Activated CD4-positive, CD25-positive, alpha-beta regulatory T cell treated with anti-CD3 and anti-CD28 coated beads, Interleukin-2, amount 50 U/mL, for 16 hours (primary cell): ENCODE results near the gene ACTMAP.
"Not testable (repeated sequence)": the region's sequence is repeated elsewhere in the genome, so short reads cannot be mapped to it uniquely, and the experiment has no call there.

Experiments used
- DNase-seq: peaks from one replicate; pipeline ENCODE4 v3.0.0-alpha.2; 2020; ENCODE audit warnings: low read depth, low spot score

ACTMAP gene

DNA sequence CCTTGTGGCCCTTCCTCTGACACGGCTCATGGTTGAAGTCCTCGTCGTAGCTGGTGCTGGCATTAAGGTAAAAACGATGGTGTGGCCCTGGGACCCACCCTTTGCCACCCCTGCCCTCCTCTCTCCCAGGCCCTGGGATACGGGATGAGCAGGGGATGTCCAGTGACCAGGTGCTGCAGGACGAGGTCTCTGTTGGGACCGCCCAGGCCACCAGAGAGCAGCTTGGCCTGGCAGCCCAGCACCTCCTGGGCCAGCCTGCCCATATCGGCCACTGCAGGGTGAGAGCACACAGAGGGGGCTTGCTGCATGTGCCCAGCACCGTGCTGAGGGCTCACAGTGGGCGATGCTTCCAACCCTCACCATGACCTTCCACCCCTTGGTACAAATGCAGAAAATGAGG, 6.4 kb downstream of the ACTMAP start:
- no peak for DNase-seq

DNA sequence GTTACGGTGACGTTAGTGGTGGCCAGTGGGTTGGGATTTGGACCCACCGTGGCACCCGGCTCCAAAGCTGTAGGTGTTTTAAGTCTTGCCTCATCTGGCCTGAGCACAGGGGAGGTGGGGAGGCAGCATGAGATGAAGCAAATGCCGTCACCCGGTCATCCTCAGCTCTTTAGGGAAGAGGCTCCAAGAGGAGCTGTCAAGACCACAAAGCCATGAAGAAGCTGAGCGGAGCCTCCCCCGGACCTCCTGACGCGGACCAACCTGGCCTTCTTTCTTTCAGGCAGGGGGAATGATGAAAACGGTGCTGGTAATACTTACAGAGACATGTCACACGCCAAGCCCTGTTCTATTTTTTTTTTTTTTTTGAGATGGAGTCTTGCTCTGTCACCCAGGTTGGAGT, 7.4 kb downstream of the ACTMAP start:
- DNase-seq: no peak

DNA sequence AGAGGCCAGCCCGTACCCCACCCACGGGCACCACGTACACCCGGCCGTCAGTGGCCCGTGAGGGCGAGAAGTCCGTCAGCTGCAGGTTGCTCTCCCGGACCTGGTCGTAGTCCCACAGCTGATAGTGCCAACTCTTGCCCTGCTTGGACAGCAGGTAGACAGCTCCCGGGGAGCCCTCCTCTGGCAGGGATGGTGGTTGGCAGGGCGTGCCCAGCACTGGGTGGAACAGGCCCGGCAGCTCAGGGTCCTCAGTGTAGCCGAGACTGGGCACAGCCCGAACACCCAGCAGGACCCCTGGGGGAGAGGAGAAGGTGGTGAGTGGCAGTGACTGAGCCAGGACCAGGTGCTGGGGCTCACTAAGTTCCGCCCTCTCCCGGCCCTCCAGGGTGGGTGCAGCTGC, 7.8 kb downstream of the ACTMAP start:
- DNase-seq: no peak

DNA sequence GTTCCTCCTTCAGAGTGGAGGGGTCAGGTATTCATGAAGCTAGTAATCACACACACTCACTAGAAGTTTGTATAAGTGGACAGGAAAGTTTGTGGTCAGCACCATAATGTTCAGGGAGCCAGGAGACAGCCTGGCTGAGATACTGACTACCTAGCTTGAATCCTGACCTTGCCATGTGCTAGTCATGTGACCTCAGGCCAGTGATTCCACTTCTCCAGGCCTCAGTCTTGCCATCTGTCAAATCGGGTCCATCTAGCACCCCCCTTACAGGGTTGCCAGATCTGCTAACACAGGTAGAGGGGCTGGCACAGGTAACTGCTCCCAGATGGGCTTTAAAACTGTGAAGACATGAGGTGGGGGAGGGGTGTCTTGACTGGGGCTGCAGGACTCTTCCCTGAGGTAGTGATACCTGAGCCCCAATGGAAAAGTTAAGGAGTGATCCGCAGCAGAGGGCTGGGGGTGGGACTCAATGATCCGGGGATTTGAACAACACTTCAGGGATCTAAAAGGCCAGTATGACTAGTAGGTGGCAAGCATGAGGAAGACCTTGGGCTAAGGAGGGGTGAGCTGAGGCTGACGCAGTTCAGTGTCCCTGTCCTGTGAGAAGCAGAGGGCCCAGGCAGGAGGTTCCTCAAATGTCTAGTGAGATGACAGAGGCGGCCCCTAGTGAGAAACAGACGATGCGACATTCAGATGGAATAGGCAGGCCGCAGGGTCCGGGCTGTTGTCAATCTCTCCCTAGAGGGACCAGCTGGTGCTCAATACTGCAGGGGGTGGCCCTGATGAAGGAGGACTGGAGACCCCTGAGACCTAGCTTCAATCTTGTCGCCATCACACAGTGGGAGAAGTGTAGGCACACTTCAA, 8.5 kb downstream of the ACTMAP start:
- no peak for DNase-seq

DNA sequence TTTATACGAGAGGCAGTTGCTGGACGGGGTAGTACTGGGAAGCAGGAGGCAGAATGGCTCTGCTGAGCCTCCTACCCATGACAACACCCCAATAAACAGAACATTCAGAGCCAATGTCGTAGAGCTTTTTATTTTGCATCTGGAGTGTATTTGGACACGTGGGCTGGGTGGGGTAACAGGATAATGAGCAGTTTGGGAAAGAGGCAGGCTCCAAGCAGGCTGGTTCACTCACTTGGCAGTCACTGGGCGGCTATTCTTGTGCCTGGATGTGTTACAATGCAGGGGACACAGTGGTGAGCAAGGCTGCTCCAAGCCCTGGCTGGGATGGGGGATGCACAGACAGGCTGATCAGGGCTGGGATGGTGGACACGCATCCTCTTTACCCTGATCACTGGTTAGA, 9.5 kb downstream of the ACTMAP start:
- no peak for DNase-seq

DNA sequence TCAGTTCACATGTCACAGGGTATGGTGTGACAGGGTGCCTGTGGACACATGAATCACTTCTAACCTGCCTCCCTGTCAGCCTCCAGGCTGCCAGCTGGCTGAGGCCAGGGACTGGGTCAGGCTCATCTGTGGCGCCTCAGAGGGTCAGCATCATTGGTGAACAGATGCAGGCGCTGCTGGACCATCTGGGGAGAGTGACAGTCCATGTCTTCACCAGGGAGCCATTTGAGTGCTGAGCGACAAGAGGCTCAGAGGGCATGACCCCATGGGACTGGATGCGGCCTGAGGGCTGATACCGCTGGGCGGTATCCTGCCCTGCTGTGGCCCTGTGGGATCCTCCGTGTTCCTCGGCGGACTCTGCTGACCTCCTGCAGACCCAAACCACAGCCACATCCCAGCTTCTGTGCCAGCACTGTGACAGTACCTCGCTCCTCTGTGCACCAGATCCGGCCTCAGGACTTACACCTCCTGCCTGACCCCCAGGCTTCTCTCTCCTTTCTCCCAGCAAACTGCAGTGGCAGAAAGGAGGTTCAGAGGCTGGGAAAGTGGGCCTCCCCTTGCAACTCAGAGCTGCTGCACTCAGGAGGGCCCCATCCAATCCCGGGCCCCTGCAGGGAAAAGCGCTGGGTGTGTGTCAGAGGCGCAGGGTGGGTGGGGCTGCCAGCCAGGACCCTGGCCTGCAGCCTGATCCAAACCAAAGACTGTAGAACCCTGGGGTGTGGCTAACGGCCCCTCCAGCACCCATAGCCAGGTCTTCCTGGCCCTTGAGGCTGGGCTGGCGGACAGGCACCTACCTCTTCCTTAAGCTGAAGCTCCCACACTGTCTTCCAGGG, 10.2 kb downstream of the ACTMAP start:
- DNase-seq: no peak

DNA sequence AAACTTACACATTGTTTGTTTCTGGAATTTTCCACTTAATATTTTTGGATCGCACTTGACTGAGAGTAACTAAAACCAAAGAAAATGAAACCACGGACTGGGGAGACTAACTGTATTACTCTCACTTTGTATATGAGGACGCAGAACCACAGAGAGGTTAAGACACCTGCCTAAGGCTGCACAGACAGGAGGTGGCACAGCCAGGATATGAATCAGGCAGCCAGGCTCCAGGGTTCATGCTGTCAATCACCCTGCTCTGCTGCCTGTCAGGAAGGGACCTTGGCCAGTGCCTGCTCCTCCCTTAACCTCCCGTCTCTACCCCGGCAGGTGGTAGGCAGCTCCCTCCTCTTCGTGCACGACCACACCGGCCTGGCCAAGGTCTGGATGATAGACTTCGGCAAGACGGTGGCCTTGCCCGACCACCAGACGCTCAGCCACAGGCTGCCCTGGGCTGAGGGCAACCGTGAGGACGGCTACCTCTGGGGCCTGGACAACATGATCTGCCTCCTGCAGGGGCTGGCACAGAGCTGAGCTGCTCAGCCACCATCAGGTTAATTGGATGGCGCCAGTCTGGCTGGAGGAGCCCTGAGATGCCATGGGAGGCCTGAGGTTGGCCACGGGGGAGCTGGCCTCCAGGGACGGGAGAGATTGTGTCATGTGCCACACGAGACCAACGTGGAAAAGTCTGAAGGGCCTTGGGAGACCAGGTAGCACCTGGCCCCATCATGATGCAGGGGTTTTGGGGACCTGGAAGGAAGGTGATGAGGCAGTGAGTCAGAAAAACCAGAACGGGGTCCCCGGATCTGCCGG, 11.0 kb downstream of the ACTMAP start:
- no peak for DNase-seq

DNA sequence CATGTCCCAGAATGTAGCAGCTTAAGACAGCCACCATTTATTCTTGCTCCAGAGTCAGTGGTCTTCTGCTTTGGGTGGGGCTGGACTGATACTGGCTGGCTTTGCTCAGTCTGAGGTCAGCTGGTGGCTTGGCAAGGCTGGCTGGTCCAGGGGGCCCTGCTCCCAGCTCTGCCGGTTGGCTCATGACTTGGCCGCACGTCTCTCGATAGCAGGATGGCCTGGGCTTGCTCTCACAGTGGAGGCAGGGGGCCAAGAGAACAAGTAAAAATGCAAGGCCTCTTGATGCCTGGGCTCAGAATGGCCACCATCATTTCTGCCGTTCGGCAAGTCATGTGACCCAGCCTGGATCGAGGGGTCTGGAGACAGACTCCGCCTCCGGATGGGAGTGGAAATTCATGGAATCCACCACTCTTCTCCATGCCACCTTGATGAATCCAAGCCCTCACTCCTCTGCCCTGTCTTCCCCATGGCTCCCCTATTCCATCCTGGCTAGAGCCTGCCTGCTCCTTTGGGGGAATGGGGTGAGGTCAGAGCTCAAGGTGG, 13.1 kb downstream of the ACTMAP start:
- DNase-seq: no peak

DNA sequence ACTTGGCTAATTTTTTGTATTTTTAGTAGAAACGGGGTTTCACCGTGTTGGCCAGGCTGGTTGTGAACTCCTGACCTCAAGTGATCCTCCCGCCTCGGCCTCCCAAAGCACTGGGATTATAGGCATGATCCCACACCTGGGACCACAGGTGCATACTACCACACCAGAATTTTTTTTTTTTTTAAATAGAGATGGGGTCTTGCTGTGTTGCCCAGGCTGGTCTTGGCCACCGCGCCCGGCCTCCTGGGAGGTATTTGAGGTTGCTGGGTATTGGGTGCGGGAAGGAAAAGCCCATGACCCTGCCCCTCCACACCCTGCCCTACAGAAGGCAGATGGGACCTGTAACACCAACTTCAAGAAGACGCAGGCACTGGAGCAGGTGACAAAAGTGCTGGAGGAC, 13.6 kb downstream of the ACTMAP start:
- no peak for DNase-seq

DNA sequence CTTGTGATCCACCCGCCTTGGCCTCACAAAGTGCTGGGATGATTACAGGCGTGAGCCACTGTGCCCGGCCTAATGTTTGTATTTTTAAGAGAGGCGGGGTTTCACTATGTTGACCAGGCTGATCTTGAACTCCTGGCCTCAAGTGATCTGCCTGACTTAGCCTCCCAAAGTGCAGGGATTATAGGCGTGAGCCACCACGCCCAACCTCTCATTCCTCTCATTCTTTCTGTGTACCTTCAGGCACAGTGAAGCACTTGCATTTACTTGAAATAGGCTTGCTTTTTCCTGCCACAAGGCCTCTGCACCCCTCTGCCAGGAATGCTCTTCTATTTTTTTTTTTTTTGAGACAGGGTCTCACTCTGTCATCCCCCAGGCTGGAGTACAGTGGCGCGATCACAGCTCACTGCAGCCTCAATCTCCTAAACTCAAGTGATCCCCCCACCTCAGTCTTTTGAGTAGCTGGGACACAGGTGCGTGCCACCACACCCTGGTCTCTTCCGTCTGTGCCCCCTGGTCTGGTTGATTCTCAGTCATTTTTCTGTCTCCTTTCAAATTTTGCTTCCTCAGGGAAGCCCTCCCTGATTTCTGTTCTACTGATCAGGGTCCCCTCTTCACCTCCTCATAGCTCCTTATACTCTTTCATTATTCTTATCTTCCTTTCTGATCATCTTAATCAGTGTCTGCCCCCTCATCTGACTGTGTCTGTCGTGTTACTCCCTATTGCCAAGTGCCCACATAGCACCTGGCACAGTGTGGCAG, 15.1 kb downstream of the ACTMAP start:
- DNase-seq: no peak

DNA sequence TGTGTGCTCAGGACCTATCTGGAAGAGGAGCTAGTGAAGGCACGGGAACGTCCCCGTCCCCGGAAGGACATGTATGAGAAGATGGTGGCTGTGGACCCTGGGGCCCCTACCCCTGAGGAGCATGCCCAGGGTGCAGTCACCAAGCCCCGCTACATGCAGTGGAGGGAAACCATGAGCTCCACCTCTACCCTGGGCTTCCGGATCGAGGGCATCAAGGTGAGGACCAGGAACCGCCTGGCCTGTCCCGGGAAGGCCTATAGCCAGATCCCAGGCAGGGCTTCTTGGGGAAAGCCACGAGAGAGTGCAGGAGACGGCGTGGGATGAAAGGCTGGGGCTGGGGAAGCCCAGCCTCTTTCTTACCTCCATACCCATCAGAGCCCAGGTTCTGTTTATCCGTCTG, 17.1 kb downstream of the ACTMAP start:
- no peak for DNase-seq

DNA sequence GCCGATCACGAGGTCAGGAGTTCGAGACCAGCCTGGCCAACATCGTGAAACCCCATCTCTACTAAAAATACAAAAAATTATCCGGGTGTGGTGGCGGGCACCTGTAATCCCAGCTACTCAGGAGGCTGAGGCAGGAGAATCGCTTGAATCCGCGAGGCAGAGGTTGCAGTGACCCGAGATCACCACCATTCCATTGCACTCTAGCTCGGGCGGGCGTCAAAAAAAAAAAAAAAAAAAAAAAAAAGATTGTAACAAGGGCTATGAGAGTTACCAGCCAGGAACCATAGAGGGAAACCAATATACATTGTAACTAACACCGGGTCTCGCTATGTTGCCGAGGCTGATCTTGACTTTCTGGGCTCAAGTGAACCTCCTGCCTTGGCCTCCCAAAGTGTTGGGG, 18.0 kb downstream of the ACTMAP start:
- not testable (repeated sequence) for DNase-seq

DNA sequence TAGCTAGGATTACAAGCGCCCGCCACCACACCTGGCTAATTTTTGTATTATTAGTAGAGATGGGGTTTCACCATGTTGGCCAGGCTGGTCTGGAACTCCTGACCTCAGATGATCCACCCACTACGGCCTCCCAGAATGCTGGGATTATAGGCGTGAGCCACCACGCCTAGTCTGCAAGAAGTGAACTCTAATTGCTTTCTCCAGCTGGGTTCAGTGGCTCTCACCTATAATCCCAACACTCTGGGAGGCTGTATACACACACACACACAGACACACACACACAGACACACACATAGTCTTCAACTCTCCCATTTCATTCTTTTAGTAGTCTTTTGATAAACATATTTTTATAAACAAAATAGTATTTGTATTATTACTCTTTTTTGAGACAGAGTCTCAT, 20.2 kb downstream of the ACTMAP start:
- not testable (repeated sequence) for DNase-seq

DNA sequence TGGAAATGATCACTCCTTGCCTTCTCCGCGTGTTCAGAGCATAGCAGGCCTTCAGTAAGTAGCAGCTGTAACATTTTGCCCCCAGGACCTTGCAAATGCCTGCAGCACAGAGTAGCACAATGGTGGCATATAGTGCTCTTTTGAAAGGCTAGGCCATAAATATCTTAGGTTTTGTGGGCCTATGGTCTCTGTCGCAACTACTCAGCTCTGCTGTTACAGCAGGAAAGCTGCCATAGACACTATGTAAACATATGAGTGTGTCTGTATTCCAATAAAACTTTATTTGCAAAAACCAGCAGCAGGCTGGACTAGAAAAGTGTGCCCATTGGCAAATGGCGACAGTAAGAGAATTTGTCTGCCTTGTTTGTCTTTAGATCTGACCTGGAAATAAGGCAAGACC, 24.0 kb downstream of the ACTMAP start:
- DNase-seq: no peak

DNA sequence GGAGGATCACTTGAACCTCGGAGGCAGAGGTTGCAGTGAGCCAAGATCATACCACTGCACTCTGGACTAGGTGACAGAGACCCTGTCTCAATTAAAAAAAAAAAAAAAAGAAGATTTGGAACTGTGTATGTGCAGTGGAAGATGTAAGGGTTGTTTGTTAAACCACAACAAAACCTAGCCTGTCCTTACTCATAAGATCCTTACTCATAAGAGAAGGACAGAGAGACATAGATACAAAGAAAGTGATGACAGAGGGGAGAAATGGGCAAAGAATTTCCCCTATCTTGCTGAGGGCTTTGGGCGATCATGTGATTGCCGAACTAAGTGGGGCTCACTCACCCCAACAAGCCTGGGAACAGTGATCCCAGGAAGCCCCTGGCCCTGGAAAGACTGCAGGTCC, 25.4 kb downstream of the ACTMAP start:
- no peak for DNase-seq

DNA sequence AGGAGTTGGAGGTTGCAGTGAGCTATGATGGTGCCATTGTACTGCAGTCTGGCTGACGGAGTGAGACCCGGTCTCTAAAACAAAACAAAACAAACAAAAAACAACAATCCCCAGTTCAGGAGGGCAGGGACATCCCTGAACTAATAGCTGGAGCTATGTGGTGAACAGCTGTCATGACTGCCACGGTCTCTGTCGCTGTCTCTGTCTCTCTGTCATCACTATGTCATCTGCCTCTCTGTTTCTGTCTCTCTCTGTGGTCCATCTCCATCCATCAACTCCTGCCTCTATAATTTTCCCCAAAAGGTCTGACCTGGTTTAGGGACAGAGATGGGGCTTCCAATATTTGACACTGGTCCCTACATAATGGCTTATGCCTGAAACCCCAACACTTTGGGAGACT, 26.0 kb downstream of the ACTMAP start:
- no peak for DNase-seq

DNA sequence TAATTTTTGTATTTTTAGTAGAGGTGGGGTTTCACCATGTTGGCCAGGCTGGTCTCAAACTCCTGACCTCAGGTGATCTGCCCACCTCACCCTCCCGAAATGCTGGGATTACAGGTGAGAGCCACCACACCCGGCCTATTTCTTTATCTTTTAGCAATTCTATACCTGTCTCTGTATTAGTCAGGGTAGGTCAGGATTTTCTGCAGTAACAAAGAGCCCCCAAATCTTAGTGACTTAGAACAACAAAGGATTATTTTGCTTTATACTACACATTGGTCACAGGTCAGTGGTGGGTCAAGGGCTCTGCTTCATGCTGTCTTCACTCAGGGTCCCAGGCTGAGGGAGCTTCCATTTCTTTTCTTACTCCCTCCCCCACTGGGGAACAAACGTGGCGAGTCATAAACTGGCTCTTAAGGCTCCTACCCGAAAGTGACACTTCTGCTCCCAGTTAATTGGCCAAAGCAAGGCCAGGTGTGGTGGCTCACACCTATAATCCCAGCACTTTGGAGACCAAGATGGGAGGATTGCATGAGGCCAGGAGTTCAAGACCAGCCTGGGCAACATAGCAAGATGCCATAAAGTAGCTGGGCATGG, 26.5 kb downstream of the ACTMAP start:
- no peak for DNase-seq

DNA sequence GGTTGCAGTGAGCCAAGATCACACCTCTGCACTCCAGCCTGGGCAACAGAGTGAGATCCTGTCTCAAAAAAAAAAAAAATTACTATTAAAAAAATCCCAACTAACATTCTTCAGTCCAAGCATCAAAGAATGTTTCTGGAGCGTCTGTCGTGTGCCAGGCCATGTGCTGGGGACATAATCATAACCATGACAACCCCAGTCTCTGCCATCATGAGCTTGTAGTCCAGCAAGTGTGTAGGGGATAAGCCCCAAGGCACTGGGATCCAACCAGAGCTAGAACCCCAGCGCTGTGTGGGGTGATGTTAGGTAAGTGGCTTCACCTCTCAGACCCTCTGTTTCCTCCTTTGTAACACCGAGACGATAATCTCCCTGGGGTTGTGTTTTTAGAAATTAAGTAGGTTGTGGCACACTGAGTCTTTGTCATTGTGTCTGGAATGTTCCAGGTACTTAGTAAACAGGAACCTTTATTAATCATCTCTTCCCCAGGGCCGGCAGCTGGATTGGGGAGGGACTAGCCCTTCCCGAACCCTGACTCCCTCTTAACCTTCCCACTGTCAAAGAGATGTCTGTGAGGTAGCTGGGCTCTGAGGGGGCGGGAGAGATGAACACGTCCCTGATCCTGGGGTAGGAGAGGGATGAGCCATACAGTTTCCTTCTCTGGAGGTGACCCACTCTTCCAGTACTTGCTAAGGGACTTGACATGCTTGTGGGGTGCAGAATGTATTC, 28.2 kb downstream of the ACTMAP start:
- DNase-seq: no peak

DNA sequence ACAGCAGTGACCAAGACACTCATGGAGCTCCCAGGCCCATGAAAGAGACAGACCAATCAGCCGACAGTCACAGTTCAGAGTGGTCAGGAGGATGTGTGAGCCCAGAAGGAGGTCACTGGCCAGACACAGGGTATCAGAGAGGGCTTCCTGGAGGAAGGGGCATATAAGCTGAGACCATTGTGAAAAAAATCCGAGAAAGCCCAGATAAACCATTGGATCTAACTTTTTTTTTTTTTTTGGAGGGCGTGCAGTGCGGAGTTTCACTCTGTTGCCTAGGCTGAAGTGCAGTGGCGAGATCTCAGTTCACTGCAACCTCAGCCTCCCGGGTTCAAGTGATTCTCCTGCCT, 29.2 kb downstream of the ACTMAP start:
- DNase-seq: no peak

DNA sequence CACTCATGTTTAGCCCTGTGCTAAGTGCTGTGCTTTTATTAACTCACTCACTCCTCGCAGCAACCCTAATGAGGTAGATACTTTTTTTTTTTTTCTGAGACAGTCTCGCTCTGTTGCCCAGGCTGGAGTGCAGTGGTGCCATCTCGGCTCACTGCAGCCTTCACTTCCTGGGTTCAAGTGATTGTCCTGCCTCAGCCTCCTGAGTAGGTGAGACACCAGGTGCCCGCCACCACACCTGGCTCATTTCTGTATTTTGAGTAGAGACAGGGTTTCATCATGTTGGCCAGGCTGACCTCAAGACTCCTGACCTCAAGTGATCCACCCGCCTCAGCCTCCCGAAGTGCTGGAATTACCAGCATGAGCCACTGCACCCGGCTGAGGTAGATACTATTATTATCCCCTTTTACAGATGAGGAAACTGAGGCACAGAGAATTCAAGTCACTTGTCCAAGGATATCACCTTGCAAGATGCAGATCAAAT, 30.8 kb downstream of the ACTMAP start:
- no peak for DNase-seq
